GM19468 (cell line): Measurements from ENCODE around the gene GRIK1.

Experiments used
- ATAC-seq: cut with Tn5 transposase; IDR thresholded peaks from one replicate; pipeline ENCODE4 v1.9.1; 2021; ENCODE audit warnings: mild to moderate bottlenecking, moderate library complexity, moderate number of reproducible peaks; ENCODE audit not compliant: unreplicated experiment; ENCODE audit errors: extremely low read depth

Gene GRIK1

DNA sequence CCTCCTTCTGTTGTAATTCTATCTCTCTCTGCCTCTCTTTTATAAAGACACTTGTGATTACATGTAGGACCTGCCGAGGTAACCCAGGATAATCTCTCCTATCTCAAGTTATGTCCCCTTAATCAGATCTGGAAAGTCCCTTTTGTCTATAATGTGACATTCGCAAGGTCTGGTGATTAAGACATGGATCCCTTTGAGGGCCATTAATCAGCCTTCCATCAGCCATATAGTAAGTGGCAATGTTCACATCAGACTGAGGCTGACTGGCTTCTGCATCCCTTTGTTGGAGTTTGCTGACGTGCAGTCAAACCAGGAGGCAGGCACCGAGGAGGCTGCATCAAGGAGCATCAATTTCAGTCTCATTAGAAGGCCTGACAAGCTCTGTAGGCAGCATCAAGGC is 431.5 kb downstream of the GRIK1 start:
- ATAC-seq: no peak

- no peak for ATAC-seq
Observed at GRCh38 chr21:29506947-29507346, 432.8 kb downstream of the GRIK1 start.

DNA sequence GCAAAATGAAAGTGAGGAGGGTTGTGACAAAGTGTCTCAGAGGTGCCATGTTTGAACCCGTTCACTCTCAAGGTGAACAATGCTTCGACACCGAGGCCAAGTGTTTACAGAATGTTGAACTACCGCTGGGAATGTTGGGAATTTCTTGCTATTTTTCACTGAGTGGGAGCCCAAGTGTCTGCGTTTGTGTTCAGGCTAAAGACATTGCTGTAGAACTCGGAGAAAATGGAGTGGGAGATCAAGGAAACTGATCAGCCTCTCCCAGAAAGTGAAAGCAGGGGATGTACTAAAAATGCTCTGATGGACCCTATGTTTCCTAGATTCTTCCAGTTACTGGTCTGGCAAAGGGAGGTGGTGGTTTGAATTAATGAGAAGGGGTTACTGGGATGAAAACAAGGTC is 433.6 kb downstream of the GRIK1 start:
- ATAC-seq: no peak

DNA sequence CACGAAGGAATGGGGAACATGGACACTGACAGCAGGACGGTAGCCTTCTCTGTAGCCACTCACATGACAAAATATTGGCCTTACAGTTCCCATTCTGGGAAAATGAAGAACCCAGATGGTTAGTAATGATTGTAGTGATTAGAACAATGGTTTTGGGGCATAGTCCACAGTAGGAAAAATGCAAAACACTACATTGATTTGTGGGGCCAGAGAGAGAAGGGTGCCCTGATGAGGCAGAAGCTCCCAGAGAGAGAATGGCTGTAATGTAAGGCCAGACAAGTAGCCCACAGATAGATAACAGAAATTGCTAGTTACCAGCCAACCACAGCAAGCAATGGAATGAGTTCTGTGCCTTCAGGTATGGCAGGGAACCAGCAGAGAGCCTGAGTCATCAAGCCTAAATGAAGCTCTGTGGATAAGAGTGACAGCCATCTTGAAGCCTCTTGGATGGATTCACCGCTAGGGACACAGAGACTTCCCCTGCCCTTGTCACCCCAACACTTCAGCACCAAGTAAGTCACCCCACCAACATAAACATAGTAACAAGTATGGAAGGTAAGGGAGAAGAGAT is 435.0 kb downstream of the GRIK1 start:
- no peak for ATAC-seq

DNA sequence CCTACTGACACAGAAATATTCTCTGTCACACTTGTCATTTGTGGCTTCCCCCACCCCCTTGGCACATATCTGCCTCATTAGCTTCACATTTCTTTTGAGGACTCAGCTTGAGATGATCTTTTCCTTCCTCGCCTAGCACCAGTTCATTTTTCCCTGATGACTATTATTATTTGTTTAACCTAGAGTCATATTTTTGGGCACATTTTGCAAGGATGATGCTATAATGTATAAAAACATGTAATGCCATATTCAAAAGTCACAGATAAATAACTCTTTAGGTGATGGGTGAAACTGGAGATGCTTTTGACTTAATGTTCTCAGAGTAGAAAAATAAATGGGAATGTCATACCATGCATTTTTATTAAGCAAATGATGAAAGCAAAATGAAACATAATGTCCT is 438.3 kb downstream of the GRIK1 start:
- ATAC-seq: no peak

DNA sequence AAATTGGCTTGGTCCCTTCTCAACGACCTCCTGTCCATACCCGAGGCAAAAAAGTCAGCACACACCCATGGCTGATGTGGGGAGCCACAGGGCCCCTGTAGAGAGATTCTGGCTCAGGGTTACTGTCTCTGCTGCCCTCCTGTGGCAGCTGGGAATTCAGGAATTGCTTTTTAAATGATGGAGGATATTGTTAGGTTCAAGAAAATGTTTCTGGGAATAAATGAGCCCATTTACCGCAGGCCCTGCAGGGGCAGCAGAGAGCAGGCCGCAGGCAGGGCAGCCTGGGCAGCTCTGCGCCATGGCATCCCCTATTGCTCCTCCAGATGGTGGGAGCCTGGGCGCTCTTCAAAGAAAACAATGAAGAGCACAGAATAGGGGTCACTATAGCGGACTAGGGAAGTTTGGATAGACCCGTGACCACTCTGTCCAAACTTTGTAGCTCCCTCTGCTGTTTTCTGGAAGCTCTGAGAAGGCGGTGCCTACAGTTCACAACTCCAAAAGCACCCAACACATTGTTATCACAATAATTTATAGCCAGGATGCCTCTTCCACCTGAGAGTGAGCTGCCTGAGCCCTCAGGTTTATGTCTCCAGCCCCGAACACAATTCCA is 440.0 kb downstream of the GRIK1 start:
- ATAC-seq: no peak

DNA sequence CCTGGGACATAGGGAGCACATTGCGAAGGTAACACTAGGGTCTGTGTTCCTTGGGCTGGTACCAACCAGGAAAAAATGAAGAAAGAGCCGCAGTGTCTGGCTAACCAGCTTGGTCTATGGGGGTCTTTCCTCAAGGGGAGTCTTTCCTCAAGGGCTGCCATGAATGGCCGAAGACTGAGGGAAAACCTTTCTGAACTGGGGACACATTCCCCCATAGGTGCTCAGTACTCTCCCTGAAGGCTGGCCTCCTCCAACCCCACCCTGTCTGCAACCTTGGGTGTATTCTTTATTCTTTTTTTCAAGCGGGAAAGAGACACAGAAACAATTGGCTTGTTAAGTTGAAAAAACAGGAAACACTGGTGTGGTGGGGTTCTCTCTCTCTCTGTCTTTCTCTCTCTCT is 440.6 kb downstream of the GRIK1 start:
- no peak for ATAC-seq

GRCh38 chr21:29496337-29496736 is 443.5 kb downstream of the GRIK1 start:
- ATAC-seq: no peak

DNA sequence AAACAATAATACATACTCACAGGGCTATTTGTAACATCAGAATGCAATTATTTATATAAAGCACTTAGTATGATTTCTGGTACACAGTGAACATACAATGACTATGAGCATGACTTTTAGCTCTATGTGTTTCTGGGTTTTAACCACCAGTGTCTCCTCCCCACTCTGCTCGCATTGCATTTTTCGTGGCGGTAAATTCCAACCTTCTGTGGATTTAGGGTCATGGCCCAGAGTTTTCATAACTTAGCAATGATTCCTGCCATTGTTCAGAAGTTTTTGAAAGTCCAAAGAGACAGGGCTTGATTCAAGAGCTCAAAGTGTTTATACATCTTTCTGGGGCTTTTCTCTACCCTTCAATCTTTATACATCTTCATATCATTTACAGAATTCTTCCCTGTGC is 449.8 kb downstream of the GRIK1 start:
- no peak for ATAC-seq

DNA sequence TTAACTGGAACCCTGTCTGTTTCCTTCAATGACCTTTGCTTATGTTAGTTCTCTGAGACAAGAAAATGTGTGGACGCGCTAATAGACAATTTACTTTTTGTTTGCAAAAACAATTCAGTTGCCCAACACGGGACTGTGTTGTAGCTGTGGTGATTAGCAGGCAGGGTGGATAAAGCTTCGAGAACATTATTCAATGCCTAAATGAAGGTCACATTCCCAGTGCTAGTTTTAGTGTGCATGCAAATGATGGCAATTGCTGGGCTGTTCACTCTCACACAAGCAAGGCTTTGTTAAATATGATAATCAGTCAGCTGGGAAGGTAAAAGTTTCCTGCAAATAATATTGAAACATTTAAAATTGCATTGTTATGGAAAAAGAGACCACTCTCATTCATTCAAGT is 452.6 kb downstream of the GRIK1 start:
- ATAC-seq: no peak
